ENCODE results near the gene IQSEC3. TPM values are rescaled to one million over a fixed set of nuclear protein-coding genes. Genes with fewer than 3 reads are reported as not detected.
A peak's percentile ranks its signal among the peaks of the same experiment; 100 is the strongest.

The IQSEC3 gene
- total RNA-seq, 1 donor from 2014 or later = 2.5 TPM

DNA sequence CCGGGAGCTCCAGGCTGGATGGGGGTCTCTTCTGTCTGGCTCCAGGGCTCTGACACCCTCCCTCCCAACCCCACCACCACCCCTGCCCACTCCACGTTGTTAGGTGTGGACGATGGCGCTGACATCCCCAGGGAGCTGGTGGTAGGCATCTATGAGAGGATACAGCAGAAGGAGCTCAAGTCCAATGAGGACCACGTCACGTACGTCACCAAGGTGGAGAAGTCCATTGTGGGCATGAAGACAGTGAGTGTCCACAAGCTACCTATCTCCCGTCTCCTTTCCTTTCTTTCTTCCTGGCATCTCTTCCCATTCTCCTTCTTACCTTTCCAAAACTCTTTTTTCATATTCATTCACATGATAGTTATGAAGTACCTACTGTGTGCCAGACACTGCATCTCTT is 95.3 kb downstream of the IQSEC3 start:
- TF ChIP-seq, protein P1, sequence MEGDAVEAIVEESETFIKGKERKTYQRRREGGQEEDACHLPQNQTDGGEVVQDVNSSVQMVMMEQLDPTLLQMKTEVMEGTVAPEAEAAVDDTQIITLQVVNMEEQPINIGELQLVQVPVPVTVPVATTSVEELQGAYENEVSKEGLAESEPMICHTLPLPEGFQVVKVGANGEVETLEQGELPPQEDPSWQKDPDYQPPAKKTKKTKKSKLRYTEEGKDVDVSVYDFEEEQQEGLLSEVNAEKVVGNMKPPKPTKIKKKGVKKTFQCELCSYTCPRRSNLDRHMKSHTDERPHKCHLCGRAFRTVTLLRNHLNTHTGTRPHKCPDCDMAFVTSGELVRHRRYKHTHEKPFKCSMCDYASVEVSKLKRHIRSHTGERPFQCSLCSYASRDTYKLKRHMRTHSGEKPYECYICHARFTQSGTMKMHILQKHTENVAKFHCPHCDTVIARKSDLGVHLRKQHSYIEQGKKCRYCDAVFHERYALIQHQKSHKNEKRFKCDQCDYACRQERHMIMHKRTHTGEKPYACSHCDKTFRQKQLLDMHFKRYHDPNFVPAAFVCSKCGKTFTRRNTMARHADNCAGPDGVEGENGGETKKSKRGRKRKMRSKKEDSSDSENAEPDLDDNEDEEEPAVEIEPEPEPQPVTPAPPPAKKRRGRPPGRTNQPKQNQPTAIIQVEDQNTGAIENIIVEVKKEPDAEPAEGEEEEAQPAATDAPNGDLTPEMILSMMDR (IDR thresholded peaks at IDR 0.05; ENCODE audit: unreplicated experiment) = no peak
- peaks cover 55% of the 10 kb centered on the region for H3K27me3 Mint-ChIP-seq
- DNase-seq (ENCODE audit: low spot score, unreplicated experiment) = no peak
- H3K9me3 Mint-ChIP-seq (ENCODE audit: low read depth) = no peaks in the 10 kb centered on the region
- H3K27ac Mint-ChIP-seq = peak overlapping the region; percentile 12
- peaks cover 6% of the 10 kb centered on the region for H3K4me1 Mint-ChIP-seq (ENCODE audit: low read depth)
- H3K4me3 Mint-ChIP-seq (ENCODE audit: low read depth) = no peak overlapping the region
- H3K36me3 Mint-ChIP-seq (ENCODE audit: insufficient read depth) = no peaks in the 10 kb centered on the region

DNA sequence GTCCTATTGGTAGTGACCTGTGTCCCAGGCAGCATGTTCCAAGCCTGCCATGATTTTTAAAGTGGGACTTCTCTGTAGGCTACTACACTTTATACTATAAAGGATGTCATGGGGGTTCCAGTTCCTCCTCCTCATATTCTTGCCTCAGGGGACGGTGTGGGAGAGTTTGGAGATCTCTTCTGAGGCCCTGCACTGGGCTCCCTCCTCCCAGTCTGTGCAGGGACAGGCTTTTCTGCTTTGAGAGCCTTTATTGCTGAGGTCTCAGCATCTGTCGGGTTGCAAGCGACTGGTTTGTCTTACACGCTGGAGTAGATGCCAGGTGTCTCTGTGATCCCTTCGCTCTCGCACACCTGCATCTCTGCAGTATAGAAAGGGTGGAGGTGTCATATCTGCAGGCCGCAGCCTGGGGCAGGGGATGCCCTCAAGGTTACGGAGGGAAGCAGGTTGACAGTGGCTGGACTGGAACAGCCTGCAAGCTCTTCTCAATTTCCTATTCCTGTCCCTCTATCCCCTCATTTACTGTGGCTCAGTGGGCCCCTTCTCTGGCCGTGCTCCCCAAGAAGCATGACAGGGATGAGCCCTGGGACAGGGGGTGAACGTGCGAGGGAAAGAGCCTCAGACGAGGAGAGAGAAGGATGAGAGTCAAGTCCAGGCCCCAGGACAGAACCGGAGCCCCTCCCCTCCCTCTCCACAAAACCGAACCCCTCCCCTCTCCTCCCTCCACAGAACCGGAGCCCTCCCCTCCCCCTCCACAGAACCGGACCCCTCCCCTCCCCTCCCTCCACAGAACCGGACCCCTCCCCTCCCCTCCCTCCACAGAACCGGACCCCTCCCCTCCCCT is 96.1 kb downstream of the IQSEC3 start:
- Mint-ChIP-seq H3K4me1 (ENCODE audit: low read depth) (peaks cover 9% of the 10 kb centered on the region), H3K36me3 (ENCODE audit: insufficient read depth) (no peaks in the 10 kb centered on the region), H3K4me3 (ENCODE audit: low read depth) (no peak overlapping the region), H3K27ac (peak overlapping the region; percentile 12), H3K9me3 (ENCODE audit: low read depth) (no peaks in the 10 kb centered on the region), H3K27me3 (peaks cover 63% of the 10 kb centered on the region)
- no peak for DNase-seq (ENCODE audit: low spot score, unreplicated experiment)
- TF ChIP-seq, protein P1 (IDR thresholded peaks at IDR 0.05; ENCODE audit: unreplicated experiment) = no peak

DNA sequence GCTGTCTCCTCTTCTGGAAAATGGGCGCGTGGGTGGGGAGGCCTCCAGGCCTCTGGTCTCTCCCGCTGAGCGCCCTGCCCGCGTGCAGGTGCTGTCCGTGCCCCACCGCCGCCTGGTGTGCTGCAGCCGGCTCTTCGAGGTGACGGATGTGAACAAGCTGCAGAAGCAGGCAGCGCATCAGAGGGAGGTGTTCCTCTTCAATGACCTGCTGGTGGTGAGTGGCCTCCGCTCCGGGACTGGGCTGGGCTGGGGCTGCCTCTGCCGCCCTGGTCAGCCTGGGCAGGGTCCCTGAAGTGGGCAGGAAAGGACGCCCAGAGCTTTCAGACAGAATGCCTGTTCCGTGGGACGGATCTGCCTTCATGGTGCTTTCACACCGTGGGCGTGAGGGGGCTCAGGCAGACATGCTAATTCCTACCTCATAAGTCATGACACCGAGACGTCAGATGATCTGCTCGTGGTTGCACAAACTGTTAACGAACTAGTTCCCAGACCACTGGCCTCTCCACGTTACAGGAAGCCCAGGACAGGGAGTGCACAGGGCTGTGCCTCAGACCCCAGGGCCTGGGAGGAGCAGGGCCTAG is 96.9 kb downstream of the IQSEC3 start:
- TF ChIP-seq, protein P1 (IDR thresholded peaks at IDR 0.05; ENCODE audit: unreplicated experiment) = no peak
- Mint-ChIP-seq H3K36me3 (ENCODE audit: insufficient read depth) (no peaks in the 10 kb centered on the region), H3K27me3 (peaks cover 65% of the 10 kb centered on the region), H3K9me3 (ENCODE audit: low read depth) (no peaks in the 10 kb centered on the region), H3K4me1 (ENCODE audit: low read depth) (peaks cover 10% of the 10 kb centered on the region), H3K27ac (no peak overlapping the region), H3K4me3 (ENCODE audit: low read depth) (no peak overlapping the region)
- no peak for DNase-seq (ENCODE audit: low spot score, unreplicated experiment)

DNA sequence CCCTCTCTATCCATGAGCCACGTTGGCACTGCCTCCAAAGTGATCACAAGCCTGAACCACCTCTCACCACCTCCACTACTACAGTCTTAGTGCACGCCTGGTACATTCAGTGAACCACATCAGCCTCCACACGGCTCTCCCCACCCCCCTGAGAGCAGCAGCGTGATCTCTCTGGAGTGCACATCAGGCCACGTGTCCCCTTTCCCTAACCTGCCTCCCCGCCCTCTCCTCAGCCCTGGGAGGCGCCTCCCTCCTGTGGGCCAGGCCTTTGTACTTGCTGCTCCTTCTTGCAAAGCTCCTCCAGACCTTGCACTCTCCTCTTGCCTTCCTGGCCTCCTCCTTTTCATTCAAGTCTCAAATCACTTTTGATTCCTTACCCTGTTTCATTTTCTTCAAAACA is 97.6 kb downstream of the IQSEC3 start:
- Mint-ChIP-seq H3K27me3 (peaks cover 67% of the 10 kb centered on the region), H3K4me1 (ENCODE audit: low read depth) (peaks cover 14% of the 10 kb centered on the region), H3K4me3 (ENCODE audit: low read depth) (no peak overlapping the region), H3K27ac (no peak overlapping the region), H3K36me3 (ENCODE audit: insufficient read depth) (no peaks in the 10 kb centered on the region), H3K9me3 (ENCODE audit: low read depth) (no peaks in the 10 kb centered on the region)
- no peak for DNase-seq (ENCODE audit: low spot score, unreplicated experiment)
- TF ChIP-seq, protein P1 (IDR thresholded peaks at IDR 0.05; ENCODE audit: unreplicated experiment) = no peak

DNA sequence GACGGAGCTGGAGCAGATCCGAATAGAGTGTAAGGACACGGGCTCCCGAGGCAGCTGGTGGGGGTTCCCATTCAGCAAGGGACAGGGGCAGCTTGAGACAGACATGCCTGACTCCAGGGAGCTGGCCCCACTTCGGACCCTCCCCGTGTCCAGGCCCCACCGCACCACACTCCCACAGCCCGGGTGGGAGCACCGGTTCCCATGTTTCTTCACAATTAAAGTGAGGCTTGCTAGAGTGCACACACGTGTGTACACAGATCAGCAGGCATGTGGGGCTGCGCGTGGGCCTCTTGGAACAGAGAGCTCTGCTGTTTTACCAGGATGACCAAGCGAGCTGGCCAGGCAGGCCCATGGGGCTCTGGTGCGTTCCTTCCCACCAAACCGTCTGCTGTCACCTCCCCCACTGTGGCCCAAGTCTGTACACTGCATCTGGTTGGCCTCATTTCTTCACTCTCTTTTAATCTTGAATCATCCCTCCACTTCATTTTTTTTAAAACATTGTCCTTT is 99.3 kb downstream of the IQSEC3 start:
- Mint-ChIP-seq H3K27me3 (peaks cover 68% of the 10 kb centered on the region), H3K9me3 (ENCODE audit: low read depth) (no peaks in the 10 kb centered on the region), H3K4me1 (ENCODE audit: low read depth) (peaks cover 15% of the 10 kb centered on the region), H3K4me3 (ENCODE audit: low read depth) (no peak overlapping the region), H3K27ac (no peak overlapping the region), H3K36me3 (ENCODE audit: insufficient read depth) (no peaks in the 10 kb centered on the region)
- DNase-seq (ENCODE audit: low spot score, unreplicated experiment) = no peak
- TF ChIP-seq, protein P1 (IDR thresholded peaks at IDR 0.05; ENCODE audit: unreplicated experiment) = no peak
